ENCODE measurements around the gene PARM1.
A peak's percentile ranks its signal among the peaks of the same experiment; 100 is the strongest.

The PARM1 gene

DNA sequence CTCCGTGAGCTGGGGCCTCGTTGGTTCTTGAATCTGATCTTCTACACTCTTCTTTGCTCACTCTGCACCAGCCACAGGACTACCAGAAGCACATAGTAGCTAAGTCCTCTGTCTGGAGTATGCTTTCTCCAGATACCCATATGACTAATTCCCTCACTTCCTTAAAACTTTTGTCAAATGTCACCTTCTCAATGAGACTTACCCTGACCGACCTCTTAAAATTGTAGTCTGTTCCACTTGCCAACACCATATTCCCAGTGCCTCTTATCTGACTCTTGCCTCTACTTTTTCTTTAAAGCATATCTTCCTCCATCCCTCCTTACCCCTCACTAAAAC is 10.0 kb downstream of the PARM1 start:
- no peak for DNase-seq

DNA sequence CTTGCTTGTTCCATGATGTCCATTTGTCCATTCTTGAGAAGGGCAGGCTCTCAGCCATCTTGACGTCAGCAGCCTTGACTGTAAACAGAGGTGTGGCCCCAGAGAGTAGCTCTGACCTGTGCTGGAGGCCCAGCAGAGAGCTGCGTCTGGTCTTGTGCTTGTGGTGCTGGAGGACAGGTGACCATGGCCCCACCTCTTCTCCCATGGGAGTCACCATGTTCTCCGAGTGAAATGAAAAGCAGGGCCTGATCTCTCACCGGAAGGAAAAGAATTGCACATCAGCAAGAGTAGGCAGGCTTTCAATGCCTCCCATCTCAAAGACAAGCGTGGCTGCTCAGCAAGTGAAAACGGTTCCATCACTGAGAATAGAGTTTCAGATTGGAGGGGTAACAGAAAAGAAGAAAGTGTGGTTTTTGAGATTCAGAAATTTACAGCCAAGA is 11.5 kb downstream of the PARM1 start:
- DNase-seq: no peak

DNA sequence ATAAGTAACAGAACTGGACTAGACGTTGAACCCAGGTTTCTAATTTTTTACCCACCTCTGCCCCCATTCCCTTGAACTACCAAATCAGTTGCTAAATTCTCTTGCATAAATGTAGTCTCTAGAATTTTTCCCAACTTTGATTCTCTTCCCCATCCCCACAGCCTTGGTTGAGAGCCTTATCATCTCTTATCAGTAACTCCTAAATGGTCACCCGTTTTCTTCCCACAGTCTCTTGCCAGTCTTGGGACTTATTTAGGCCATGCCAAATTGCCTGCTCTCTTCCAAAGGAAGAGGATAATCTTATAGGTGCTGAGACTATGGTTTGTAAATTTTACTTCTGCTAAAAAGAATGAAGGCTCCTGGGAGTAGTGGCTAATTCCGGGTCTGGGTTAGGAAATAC is 13.3 kb downstream of the PARM1 start:
- DNase-seq: no peak

DNA sequence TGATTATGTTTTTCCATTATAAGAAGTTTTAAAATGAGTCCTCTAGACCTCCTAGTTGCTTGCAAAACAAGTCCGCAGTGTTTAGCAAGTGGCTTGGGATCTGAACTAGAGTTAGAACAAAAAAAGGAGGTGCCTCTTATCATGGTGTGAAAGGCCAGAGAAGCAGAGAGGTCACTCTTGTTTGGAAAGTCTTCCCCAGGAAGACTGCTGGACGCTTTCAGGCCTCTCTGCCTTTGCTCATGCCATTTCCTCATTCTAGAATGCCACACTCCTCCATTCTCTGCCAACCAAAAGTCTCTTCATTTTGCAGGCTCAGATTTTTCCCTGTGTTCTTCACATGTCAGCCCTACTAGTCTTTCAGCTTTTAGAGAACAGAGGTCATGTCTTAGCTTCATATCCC is 14.9 kb downstream of the PARM1 start:
- no peak for DNase-seq

DNA sequence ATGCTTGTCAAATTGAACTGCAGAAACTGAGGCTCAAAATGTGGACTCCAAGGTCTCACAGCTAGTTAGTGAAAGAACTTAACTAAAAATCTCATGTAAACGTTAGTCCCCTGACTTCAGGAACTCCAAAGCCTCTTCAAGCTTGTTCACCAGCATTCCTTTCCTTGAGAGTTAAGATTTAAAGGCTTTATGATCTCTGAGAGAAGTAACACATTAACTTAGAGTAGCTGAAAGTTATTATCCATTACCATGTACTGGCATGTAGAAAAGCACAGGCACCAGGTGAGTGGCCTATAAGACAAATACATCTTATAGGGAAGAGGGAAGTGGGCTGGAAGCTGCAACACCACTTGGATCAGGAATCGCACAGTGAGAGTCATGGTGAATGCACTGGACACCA is 15.3 kb downstream of the PARM1 start:
- no peak for DNase-seq

DNA sequence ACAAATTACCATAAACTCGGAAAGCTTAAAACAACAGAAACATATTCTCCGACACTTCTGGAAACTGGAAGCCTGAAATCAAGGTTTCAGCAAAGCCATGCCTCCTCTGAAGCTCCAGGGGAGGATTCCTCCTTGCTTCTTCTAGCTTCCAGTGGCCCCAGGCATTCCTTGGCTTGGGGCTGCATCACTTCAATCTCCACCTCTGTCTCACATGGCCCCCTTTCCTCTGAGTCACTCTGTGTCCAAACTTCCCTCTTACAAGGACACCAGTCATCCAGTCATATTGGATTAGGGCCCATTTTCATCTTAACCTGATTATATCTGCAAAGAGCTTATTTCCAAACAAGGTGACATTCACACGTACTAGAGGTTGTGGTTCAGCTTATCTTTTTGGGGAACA is 17.3 kb downstream of the PARM1 start:
- DNase-seq: no peak

DNA sequence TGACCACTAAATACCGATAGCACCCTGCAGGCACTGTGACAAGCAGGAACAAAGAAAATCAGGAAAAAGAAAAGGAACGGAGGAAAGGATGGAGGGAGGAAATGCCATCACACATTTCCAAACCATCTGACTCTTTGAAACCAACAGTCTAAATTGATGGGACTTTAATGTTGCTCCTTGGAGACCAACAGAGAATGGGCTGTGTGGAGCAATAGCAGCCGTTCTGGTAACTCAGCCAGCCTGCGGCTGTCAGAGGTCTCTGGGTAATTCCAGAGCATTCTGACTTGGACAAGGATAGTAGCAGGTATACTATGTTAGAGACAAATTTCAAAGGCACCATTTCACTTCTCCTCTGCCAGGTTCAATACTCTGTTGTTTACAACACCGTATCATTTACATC is 18.0 kb downstream of the PARM1 start:
- DNase-seq: no peak

DNA sequence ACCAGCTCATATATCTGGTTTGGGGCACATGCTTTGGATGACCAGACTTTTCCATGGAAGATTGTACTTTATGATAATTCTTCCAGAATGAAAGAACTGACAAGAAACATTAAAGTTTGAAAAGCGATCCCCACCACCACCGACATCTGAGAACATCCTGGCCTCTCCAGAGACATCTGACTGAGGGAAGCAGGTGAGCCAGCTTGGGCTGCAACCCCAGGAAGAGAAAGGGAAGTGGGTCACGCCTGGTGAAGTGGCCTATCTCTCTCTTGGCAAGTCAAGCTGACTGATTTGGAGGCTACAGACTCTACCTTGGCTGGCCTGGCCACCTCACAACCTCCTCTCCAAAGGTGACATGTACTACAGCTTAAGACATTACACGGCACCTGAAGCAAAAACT is 20.7 kb downstream of the PARM1 start:
- DNase-seq: no peak

DNA sequence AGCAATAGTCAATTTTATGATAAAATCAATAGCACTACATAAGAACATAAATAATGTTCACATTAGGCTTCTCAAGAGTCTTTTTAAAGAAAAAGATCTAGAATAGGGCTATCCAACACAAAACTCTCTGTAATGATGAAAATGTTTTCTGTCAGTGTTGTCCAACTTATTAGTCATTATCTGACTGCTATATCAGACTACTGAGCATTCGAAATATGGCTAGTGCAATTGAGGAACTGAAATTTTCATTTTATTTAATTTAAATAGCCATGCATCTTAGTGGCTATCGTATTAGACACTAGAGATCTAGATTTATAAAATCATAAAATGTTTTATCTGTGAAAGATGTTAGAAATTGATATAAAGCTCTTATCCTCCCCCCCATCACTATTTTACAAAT is 26.0 kb downstream of the PARM1 start:
- no peak for DNase-seq

DNA sequence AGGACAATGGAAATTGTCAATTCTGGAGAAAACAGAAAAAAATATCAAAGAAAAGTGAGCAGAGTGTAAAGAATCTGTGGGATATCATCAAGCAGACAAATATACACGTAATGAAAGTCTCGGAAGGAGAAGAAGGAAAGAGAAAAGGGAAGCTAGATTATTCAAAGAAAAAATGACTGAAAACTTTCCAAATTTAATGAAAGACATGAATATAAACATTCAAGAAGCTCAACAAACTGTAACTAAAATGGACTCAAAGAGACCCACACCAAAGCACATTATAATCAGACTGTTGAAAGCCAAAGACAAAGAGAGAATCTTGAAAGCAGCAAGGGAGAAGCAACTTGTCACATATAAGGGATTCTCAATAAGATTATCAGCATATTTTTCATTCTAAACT is 28.3 kb downstream of the PARM1 start:
- no peak for DNase-seq

DNA sequence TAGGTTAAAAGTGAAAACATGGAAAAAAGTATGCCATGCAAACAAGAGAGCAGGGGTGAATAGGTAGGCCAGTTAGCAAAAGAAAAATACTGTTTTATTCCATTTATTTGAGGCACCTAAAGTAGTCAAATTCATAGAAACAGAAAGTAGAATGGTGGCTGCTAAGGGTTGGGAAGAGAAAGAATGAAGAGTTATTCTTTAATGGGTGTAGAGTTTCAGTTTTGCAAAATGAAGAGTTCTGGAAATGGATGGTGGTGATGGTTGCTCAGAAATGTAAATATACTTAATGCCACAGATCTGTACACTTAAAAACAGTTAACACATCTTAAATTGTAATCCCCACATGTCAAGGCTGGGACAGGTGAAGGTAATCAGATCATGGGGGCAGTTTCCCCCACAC is 29.7 kb downstream of the PARM1 start:
- DNase-seq: no peak

DNA sequence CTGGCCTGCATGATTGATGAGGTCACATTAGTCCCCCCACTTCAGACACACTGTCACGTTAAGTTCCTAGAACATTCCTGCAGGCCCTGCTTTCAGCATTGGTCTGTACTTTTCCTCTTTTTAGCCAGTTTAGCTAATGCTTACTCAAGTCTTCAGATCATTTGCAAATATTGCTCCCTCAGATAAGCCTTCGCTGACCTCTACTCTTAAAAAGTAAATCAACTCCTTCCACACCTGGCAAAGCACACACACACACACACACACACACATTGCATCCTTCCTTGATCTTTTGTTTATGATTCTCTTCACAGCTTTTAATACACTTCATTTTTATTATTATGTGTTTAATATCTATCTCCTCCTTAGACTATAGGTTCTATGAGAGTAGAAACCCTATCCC is 31.4 kb downstream of the PARM1 start:
- DNase-seq: no peak

DNA sequence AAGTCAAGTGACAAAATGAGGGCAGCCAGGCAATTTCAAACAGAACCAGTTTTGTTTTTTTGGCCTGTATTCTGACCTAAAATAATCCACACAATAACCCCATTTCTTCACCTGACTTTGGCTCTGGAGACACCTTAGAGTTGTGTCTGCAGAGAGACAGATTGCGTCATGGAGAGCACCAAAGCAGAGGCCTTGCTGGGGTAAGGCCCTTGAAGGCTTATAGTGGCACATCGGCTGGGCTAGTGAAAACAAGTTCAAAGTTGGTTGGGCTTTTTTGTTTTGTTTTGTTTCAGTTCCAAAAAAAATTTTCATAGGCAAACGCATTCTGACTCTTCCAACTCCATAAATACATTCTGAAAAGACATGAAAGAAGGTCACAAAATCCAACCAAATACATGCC is 34.4 kb downstream of the PARM1 start:
- no peak for DNase-seq

DNA sequence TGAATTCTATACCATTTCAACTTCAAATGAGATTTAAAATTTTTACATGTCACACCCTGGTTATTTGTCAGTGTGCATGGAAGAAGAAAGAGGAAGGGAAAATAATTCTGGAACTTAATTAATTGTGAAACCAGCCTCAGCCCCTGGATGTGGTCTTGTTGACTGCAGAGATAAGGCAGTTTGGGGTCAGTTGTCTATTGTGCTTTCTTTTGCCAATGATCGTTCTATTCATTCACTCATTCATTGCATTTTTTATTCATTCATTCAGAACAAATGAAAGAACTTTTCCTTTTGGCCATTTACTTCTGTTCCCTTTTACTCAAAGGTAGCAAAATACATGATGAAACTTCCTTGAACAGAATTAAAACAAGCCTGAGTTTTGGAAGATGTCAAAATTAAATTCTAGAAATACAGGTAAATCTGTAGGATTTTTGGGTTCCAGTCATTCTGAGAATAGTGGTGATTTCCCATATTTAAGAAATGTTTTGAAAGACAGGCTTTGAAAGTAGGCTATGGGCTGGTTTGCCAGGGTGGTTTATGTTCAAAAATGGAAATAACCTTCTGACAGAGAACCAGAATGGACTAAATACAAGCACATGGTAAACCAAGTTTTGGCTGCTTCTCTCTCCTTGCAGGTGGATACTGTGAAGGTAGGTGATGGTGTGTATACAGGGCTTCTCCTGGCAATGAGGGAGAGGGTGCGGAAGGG is 35.7 kb downstream of the PARM1 start:
- peak; percentile 10 for DNase-seq

DNA sequence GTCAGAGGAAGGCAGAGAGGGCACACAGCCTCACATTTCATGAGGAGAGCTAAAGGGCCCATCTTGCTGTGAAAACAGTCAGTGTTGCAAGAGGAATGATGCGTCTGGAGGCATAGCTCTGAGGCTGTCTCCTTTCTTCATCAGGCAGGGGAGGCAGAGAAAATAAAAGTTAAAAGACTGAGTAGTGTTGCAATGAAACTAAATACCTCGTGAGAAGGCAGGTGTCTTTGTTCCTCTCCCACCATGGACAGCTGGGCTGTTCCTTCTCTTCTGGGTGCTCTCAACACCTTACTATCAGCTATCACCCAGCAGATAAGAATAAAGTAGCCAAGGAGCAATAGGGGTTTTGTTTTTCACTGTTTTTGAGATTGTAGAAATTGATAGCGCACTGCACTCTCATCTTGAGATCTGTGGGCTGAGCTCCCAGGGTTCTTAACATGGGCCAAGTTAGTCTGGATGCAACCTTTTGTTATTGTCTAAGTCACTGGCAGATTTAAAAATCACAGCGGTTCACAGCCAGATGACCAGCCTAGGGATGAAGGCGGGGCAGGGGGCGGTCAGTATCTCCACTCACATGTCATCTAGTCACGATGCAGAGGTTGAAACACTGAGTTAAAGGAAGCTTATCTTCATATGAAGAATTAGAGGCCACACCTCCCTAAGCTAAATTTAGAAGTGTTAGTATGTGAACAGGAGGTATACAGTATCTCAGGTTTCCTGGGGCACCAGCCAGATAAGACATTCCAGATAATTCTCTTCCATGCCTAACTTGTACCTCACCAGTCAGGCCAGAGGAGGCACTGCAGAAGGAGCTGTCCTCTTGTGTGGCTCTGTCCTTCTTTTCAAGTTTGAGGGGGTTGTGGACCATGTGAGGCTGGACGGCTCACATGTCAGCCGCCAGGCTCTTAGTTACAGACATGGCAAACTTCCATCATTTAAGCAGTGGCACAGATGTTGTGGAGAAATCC is 36.9 kb downstream of the PARM1 start:
- no peak for DNase-seq

DNA sequence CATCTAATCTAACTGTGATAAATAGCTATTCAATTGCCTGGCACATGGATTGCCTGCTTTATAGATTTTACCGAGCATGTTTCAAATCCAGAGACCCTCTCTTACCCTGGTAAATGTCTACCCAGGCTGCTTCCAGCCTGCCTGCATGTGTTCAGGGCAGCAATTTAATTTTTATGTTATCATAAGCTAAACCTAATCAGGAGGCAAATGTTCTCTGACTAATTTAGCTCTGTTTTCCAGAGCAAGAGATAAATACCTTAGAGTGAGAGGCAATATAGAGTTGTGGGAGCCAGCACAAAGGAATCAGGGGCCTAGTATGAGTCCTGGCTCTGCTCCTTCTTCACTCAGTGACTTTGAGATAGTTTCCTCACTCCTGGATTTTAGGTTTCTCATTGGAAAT is 37.7 kb downstream of the PARM1 start:
- DNase-seq: no peak

DNA sequence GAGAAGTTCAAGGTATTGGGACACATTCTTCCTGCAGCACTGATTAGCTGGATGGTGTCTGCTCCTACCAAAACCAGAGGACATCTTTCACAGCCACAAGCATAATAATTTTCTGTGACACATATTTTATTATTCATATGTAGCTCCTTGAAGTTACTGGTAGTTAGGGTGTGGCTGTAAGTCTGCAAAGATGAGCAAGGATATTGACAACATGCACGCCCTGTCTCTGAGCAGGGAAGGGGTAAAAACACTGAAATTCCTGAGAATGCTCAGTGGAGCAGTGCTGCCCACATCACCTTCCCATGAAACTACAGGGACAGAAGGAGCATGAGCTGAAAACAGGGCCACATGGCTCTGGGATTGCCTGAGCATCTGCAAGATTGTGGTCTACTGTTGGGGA is 38.9 kb downstream of the PARM1 start:
- no peak for DNase-seq

DNA sequence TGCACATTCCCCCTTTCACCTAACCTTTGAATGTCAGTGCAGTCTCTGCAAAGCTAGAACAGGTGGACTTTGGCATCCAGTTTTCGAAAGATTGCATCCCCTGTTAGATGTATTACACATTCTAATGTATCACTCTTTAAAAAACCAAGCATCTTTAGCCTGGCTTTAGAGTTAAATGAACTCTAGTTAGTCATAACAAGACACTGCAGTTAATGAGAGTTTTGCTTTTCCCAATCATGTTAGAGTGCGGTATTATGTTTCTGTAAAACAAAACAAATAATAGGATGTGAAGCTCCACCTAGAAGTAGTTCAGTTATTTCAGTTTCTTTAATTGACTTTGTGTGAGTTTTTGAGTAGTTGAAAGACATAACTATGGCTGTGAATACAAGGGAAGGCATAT is 42.2 kb downstream of the PARM1 start:
- no peak for DNase-seq

DNA sequence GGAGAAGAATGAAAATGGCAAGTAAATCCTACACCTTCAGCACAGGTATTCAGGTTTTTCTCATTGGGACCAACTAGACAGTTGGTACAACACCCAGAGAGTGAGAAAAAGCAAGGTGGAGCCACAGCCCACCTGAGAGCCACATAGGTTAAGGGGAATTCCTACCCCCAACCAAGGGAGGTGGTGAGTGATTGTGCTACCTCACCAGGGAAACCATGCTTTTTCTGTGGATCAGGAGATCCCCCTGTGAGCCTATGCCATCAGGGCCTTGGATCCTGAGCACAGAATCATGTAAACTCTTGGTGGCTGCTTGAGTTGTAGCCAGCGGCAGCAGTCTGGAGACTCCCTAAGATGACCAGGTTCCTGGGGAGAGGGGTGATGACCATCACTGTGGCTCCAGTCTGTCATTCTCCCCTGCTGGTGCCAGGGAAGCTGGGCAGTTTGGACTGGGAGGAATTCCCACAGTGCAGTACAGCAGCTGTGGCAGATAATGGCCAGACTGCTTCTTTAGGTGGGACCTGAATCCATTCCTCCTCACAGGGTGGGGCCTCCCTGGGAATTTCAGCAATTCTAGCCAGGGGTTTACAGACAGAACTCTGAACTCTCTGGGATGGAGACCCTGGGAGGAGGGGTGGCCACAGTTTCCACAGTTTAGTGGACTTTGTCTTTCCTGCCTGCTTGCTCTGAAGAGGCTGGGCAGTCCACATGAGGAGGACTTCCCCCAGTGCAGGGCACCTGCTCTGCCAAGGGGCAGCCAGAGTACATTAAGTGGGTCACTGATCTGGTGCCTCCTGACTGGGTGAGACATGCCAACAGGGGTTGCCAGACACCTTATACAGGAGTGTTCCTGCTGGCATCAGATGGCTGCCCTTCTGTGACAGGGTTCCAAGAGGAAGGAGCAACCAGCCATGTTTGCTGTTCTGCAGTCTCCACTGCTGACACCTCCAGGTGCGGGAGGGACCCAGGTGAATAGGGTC is 43.2 kb downstream of the PARM1 start:
- no peak for DNase-seq

DNA sequence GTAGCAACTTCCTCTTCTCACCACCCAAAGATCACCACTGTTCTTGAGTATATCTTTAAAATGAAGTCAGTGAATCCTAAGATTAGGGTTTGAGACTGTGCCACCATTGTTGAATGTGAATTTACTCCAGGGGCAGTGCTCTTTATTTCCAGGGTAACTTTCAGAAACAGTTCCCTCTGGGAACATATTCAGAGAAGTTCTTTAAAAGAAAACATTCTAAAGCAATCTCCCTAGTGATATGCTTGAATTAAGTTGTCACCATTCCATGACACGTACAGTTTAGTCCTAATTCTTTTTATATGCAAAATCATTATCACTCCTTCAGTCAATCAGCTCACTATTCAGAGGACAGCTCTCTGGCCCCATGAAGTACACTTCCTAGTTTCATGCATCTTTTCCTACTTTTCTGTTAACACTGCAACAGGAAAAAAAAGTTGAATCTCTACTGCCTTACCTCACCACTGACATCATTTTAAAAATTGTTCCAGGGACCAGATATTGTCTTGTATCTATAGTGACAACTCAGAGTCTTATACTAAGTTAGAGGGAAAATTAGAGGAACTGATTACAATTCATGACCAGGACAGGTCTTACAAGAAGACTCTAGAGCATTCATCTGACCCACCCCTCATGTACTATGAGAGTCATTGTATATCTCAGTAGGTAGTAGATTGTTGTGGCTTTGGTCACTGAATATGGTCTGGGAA is 49.8 kb downstream of the PARM1 start:
- no peak for DNase-seq

DNA sequence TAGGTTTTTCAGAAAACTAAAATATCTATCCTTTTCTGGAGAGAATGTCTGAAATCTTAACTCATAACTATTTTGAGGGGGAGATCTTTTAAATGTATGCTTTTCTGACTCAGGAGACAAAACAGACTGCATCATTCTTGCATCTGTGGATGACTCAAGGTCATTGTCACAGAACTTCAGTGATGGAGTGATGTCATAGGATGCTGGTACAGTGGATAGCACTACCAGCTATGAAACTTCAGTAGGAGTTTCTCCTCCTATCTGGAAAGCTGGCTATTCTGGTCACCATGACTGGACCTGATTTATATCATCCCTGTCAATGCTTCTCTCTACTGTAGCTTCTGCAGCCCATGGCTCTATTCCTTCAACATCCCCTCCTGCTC is 50.3 kb downstream of the PARM1 start:
- DNase-seq: no peak

DNA sequence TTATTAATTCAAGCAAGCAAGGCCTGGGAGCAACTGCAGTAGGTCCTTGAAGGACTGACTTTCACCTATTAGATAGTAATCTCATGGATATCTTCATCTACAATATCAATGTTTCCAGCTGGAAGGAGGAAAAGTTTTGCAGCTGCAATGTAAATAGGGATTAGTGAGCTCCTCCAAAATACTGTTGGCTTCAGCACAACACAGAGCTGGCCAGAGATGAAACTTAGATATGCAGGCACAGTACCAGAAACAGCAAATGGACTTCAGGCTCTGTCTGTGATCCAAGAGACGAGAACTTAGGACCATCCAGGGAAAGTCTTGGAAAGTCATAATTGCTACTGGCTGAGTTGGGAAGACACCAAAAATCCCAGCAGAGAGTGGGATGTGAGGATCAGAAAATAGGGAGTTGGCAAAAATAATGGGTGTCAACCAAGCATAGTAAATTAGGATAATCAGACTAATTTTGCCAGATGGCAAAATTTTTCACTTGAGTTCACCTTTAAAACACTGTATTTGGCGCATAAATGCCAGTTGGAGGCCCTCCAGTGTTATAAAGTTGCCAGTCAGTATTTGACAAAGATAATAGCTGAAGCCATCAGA is 57.5 kb downstream of the PARM1 start:
- DNase-seq: no peak
